ENCODE results near the gene FMR1.

The FMR1 gene

DNA sequence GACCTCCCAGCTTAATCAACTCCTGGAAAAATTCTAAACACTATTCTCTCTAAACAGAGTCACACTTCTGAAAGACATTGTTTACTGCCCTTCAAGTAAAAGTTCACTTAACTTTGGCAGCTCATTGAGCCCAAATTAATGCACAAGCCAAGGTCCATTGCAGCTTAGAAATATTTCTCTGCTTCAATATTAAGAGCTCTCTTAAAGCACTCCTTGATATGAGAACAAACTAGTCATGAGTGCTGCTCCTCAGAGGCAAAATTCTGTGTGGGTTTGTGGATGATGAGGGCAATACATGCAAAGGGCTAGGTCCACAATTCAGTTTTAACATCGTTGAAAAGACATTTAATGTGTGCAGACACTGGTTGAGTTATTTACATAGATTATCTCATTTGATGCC is 12.8 kb upstream of the FMR1 start:
- Histone ChIP-seq H3K27ac (no peak overlapping the region), H3K4me1 (ENCODE audit: control insufficient read depth in 1 of 2, insufficient read depth in 1 of 2, low read depth in 1 of 2, low read length in 1 of 2) (no peaks in the 10 kb centered on the region), H3K27me3 (peaks cover 10% of the 10 kb centered on the region), H3K9me3 (no peaks in the 10 kb centered on the region), H3K36me3 (no peaks in the 10 kb centered on the region), H3K4me3 (ENCODE audit: low read depth in 1 of 2, low read length in 1 of 2) (no peak overlapping the region)
- TF ChIP-seq CTCF (IDR thresholded peaks at IDR 0.05), result no peak

DNA sequence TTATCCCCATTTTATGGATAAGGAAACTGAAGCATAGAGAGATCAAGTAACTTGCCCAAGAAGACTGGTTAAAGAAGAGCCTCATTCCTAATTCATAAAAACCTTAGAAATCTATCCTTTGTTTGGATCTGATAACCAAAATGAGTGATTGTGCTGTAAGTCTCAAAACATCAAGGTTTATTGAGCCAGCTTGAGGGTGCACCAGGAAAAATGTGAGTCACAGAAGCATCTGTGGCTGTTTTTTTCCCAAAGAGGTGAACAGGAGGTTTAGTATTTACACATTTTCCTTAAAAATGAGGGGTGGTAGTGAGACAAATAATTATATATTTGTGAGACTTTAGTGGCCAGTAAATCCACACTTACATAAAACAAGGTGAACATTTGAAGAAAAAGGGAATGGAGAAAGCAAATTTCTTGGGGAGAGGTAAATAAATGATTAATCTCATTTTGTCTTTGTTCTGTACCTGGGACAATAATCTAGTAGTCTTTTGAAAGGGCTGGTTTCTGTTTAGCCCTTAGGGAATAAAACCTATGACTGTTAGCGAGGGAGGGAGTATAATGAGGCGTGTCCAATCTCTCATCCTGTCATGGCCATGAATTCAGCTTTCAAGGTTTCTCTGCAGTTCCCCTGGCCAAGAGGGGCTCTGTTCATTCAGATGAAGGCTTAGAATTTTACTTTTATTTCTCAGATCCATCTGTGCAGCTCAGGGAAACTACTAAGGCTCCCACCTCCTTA is 12.2 kb upstream of the FMR1 start:
- TF ChIP-seq CTCF (IDR thresholded peaks at IDR 0.05), result no peak
- Histone ChIP-seq H3K4me1 (ENCODE audit: control insufficient read depth in 1 of 2, insufficient read depth in 1 of 2, low read depth in 1 of 2, low read length in 1 of 2) (no peaks in the 10 kb centered on the region), H3K36me3 (no peaks in the 10 kb centered on the region), H3K27me3 (peaks cover 10% of the 10 kb centered on the region), H3K4me3 (ENCODE audit: low read depth in 1 of 2, low read length in 1 of 2) (no peak overlapping the region), H3K27ac (no peak overlapping the region), H3K9me3 (no peaks in the 10 kb centered on the region)

DNA sequence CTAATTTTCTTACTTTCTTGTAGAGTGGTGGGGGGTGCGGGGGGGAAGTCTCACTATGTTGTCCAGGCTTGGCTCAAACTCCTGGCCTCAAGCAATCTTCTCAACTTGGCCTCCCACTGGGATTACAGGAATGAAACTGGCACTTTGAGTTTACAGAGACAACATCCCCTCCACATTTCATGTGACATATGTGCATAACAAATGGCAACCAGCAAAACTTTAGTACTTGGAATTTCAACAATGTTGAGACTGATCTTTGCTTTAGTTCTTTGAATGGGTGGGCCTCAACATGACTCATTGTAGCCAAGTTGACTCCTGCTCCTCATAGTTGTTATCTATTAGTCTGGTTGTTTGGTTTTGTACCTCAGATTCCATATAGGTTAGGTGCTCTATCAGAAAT is 11.4 kb upstream of the FMR1 start:
- Histone ChIP-seq H3K4me1 (ENCODE audit: control insufficient read depth in 1 of 2, insufficient read depth in 1 of 2, low read depth in 1 of 2, low read length in 1 of 2) (no peaks in the 10 kb centered on the region), H3K9me3 (no peaks in the 10 kb centered on the region), H3K4me3 (ENCODE audit: low read depth in 1 of 2, low read length in 1 of 2) (no peak overlapping the region), H3K36me3 (no peaks in the 10 kb centered on the region), H3K27ac (no peak overlapping the region), H3K27me3 (peaks cover 10% of the 10 kb centered on the region)
- no peak for TF ChIP-seq CTCF (IDR thresholded peaks at IDR 0.05)

DNA sequence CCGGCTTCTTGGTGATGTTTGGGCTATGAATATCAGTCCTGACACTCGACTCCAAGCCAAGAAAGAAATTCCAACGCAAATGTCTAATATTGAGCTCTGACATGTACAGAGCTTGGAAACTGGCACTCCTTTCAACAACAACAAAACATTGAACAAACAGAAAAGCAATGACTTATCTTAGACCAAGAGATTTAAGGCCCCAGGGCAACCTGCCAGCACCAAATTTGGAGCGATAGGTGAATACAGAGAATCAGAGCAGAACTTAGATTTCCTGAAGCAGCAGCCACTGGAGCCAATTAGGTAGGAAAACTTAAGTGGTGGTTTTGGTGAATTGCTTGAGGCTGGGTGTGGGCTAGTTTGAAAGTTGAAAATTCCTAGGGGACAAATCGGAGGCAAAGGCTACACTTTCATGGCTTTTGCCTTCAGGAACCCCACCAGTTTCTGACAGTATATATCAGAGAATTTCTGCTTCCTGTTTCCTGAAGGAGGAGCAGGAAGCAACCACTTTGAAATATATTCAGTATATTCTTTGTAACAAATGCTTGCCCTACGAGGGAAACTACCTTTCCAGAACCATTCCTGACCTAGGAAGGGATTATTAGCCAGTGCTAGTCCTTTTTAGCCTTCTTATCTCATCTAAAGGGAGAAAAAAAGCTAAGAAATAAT is 10.1 kb upstream of the FMR1 start:
- no peak overlapping the region for H3K27ac ChIP-seq
- H3K4me3 ChIP-seq (ENCODE audit: low read depth in 1 of 2, low read length in 1 of 2), result no peak overlapping the region
- TF ChIP-seq CTCF (IDR thresholded peaks at IDR 0.05), result no peak
- H3K27me3 ChIP-seq, result peaks cover under 1% of the 10 kb centered on the region
- H3K9me3 ChIP-seq, result no peaks in the 10 kb centered on the region
- H3K4me1 ChIP-seq (ENCODE audit: control insufficient read depth in 1 of 2, insufficient read depth in 1 of 2, low read depth in 1 of 2, low read length in 1 of 2), result no peaks in the 10 kb centered on the region
- no peaks in the 10 kb centered on the region for H3K36me3 ChIP-seq

DNA sequence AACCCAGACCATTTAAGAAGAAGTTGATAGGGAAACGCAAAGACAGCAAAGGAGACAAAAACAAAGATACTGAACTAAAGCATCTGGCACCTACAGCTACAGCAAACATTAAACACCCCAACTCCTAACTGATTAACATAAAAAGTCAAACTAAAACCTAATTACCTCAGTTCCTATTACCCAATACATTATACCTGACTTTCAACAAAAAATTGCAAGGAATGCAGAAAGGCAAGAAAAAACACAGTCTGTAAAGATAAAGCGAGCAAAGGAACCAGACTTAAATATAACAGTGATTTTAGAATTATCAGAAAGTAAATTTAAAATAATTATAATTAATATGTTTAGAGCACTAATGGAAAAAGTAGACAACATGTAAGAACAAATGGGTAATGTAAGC is 9.4 kb upstream of the FMR1 start:
- H3K27me3 ChIP-seq, result no peaks in the 10 kb centered on the region
- TF ChIP-seq CTCF (IDR thresholded peaks at IDR 0.05), result no peak
- no peaks in the 10 kb centered on the region for H3K36me3 ChIP-seq
- H3K27ac ChIP-seq, result no peak overlapping the region
- H3K9me3 ChIP-seq, result no peaks in the 10 kb centered on the region
- no peak overlapping the region for H3K4me3 ChIP-seq (ENCODE audit: low read depth in 1 of 2, low read length in 1 of 2)
- H3K4me1 ChIP-seq (ENCODE audit: control insufficient read depth in 1 of 2, insufficient read depth in 1 of 2, low read depth in 1 of 2, low read length in 1 of 2), result no peaks in the 10 kb centered on the region

All from neutrophil (primary cell).